ENCODE measurements around the gene MLLT6.

MLLT6 gene

GRCh38 chr17:38750044-38750311 is 44.9 kb downstream of the MLLT6 start:
- ChIA-PET POLR2A (interaction anchor here (3.7 kb wide), 1 partner anchor 120 kb away, joined by 19 read pairs; the partner anchor contains the start of gene LASP1), CTCF (interaction anchor here (1.2 to 1.3 kb wide), 2 partner anchors 14 to 15 kb away, joined by 6 to 9 read pairs; no protein-coding TSS in a partner anchor)
- TF ChIP-seq, protein P1, sequence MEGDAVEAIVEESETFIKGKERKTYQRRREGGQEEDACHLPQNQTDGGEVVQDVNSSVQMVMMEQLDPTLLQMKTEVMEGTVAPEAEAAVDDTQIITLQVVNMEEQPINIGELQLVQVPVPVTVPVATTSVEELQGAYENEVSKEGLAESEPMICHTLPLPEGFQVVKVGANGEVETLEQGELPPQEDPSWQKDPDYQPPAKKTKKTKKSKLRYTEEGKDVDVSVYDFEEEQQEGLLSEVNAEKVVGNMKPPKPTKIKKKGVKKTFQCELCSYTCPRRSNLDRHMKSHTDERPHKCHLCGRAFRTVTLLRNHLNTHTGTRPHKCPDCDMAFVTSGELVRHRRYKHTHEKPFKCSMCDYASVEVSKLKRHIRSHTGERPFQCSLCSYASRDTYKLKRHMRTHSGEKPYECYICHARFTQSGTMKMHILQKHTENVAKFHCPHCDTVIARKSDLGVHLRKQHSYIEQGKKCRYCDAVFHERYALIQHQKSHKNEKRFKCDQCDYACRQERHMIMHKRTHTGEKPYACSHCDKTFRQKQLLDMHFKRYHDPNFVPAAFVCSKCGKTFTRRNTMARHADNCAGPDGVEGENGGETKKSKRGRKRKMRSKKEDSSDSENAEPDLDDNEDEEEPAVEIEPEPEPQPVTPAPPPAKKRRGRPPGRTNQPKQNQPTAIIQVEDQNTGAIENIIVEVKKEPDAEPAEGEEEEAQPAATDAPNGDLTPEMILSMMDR (IDR thresholded peaks at IDR 0.05; ENCODE audit: insufficient read depth, low read length, missing control alignments) = no peak
- H3K4me3 ChIP-seq (ENCODE audit: low read depth, low read length) = peak overlapping the region; percentile 88
- DNase-seq (ENCODE audit: low read depth, low spot score) = no peak

- CTCF ChIA-PET = interaction anchor here (1.3 kb wide), 1 partner anchor 14 kb away, joined by 9 read pairs; no protein-coding TSS in a partner anchor
- POLR2A ChIA-PET = interaction anchor here (1.1 to 3.7 kb wide), 2 partner anchors 15 to 119 kb away, joined by 3 to 19 read pairs; partner anchors contain the start of gene LASP1
- TF ChIP-seq, protein P1 (IDR thresholded peaks at IDR 0.05; ENCODE audit: insufficient read depth, low read length, missing control alignments) = no peak
- peak overlapping the region; percentile 88 for H3K4me3 ChIP-seq (ENCODE audit: low read depth, low read length)
- DNase-seq (ENCODE audit: low read depth, low spot score) = no peak
Measured at GRCh38 chr17:38750312-38751121, 45.4 kb downstream of the MLLT6 start.

DNA sequence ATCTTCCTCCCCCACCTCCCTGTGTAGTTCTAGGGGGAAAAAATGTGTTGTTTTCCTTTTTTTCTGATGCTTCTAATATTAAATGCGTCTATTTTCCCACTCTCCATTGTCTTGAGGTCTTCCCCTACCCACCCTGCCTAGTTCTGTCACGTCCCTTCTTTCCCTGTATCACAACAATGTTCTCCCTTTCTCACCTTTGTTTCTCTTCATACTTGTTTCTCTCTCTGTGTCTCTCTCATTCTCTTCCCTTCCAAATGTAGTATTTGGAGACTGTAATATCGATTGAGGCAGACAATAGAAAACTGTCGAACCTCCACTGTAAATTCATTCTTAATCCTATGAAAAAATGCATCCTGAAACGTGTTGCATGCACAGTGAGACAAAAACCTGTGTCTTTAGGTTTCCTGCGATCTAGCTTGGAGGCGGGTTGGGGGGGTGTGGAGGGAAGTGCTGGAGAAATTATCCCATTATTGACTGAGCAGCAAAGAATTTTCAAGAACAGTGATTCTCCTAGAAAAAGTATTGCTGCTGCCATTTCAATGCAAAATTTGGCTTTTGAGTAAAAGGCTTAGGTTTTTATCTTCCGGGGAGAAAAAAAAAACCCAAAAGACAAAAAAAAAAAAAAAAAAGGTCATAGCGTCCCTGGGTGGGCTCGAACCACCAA is 46.2 kb downstream of the MLLT6 start:
- no peak for DNase-seq (ENCODE audit: low read depth, low spot score)
- POLR2A ChIA-PET = interaction anchor here (1.1 to 3.7 kb wide), 2 partner anchors 14 to 118 kb away, joined by 3 to 19 read pairs; partner anchors contain the start of gene LASP1
- TF ChIP-seq, protein P1 (IDR thresholded peaks at IDR 0.05; ENCODE audit: insufficient read depth, low read length, missing control alignments) = no peak
- CTCF ChIA-PET = interaction anchor here (1.0 to 1.3 kb wide), 4 partner anchors 11 to 74 kb away, joined by 4 to 9 read pairs (median 6); no protein-coding TSS in a partner anchor
- peak overlapping the region; percentile 2 for H3K4me3 ChIP-seq (ENCODE audit: low read depth, low read length)

- H3K4me3 ChIP-seq (ENCODE audit: low read depth, low read length) = peak overlapping the region; percentile 100
- TF ChIP-seq, protein P1 (IDR thresholded peaks at IDR 0.05; ENCODE audit: insufficient read depth, low read length, missing control alignments) = no peak
- ChIA-PET POLR2A (interaction anchor here (0.7 to 3.7 kb wide), 5 partner anchors 13 to 154 kb away, joined by 3 to 19 read pairs (median 3); partner anchors contain the start of gene LASP1), CTCF (interaction anchor here (0.9 to 1.2 kb wide), 5 partner anchors 10 to 74 kb away, joined by 3 to 9 read pairs (median 4); no protein-coding TSS in a partner anchor)
- peak; percentile 38 for DNase-seq (ENCODE audit: low read depth, low spot score)
Measured at GRCh38 chr17:38751808-38752307, 46.8 kb downstream of the MLLT6 start.

- CTCF ChIA-PET = interaction anchor here (0.9 to 1.2 kb wide), 5 partner anchors 9 to 75 kb away, joined by 3 to 9 read pairs (median 4); no protein-coding TSS in a partner anchor
- DNase-seq (ENCODE audit: low read depth, low spot score) = peak; percentile 97
- H3K4me3 ChIP-seq (ENCODE audit: low read depth, low read length) = peak within 1 kb of the TSS; percentile 100
- TF ChIP-seq, protein P1 (IDR thresholded peaks at IDR 0.05; ENCODE audit: insufficient read depth, low read length, missing control alignments) = no peak
- POLR2A ChIA-PET = interaction anchor here (0.7 to 3.7 kb wide), 4 partner anchors 17 to 153 kb away, joined by 3 to 19 read pairs (median 3); partner anchors contain the start of gene LASP1
Measured at GRCh38 chr17:38752308-38753070, 47.4 kb downstream of the MLLT6 start, which contains the start of gene PSMB3. Gene PSMB3 (plus strand): TSS chr17:38752741. CDS start chr17:38752827, 86 bp downstream.

Measured in AG04449 (cell line).